Stimulated activated CD4-positive, alpha-beta T cell treated with anti-CD3 and anti-CD28 coated beads, Interleukin-1b, Interleukin-23, amount 100 ng/mL, for 48 hours (primary cell): ENCODE data around the gene APOL6.
"Not testable (repeated sequence)": the region's sequence is repeated elsewhere in the genome, so short reads cannot be mapped to it uniquely, and the experiment has no call there.

ENCODE experiments used
- DNase-seq: peaks from one replicate; pipeline ENCODE4 v3.0.0-alpha.2; 2020

APOL6 gene

GRCh38 chr22:35681454-35682052 lies 33.3 kb downstream of the APOL6 start:
- DNase-seq: no peak

GRCh38 chr22:35683560-35683959 lies 35.3 kb downstream of the APOL6 start:
- no peak for DNase-seq

GRCh38 chr22:35684270-35684700 lies 36.0 kb downstream of the APOL6 start:
- no peak for DNase-seq

- DNase-seq: no peak
Observed at GRCh38 chr22:35684732-35685131, 36.5 kb downstream of the APOL6 start.

GRCh38 chr22:35685731-35686130 lies 37.5 kb downstream of the APOL6 start:
- DNase-seq: no peak

- no peak for DNase-seq
Observed at GRCh38 chr22:35686298-35686697, 38.1 kb downstream of the APOL6 start.

- DNase-seq: no peak
Observed at GRCh38 chr22:35687461-35687860, 39.2 kb downstream of the APOL6 start.

- DNase-seq: no peak
Observed at GRCh38 chr22:35688913-35689675, 40.8 kb downstream of the APOL6 start.

- DNase-seq: no peak
Observed at GRCh38 chr22:35690001-35690400, 41.8 kb downstream of the APOL6 start.

- no peak for DNase-seq
Observed at GRCh38 chr22:35695202-35695601, 47.0 kb downstream of the APOL6 start.

GRCh38 chr22:35697142-35697541 lies 48.9 kb downstream of the APOL6 start:
- peak; percentile 32 for DNase-seq

- not testable (repeated sequence) for DNase-seq
Observed at GRCh38 chr22:35699852-35700251, 51.6 kb downstream of the APOL6 start.

GRCh38 chr22:35703861-35704584 lies 55.8 kb downstream of the APOL6 start:
- no peak for DNase-seq

- DNase-seq: no peak
Observed at GRCh38 chr22:35705141-35705540, 56.9 kb downstream of the APOL6 start.

GRCh38 chr22:35708453-35708852 lies 60.2 kb downstream of the APOL6 start:
- no peak for DNase-seq

- DNase-seq: no peak
Observed at GRCh38 chr22:35708917-35709316, 60.7 kb downstream of the APOL6 start.

GRCh38 chr22:35711336-35711735 lies 63.1 kb downstream of the APOL6 start:
- DNase-seq: no peak

- DNase-seq: no peak
Observed at GRCh38 chr22:35712672-35713071, 64.4 kb downstream of the APOL6 start.

- no peak for DNase-seq
Observed at GRCh38 chr22:35717572-35717971, 69.3 kb downstream of the APOL6 start, which contains the start of gene APOL5. Gene APOL5 (plus strand): TSS chr22:35717872. CDS start chr22:35717872, 0 bp downstream.
